Keratinocyte (primary cell): ENCODE data around the gene CPN2. TPM values are rescaled to one million over a fixed set of nuclear protein-coding genes. Genes with fewer than 3 reads are reported as not detected.

ENCODE experiments used
- DNase-seq: peaks from one replicate; pipeline ENCODE4 v3.0.0-alpha.2; 2011; ENCODE audit warnings: low read depth, missing footprints, low spot score
- FAIRE-seq: peaks from 2 replicates; lab custom pipeline; 2011; peaks lifted over from hg19 to GRCh38; lab: Jason Lieb, UNC
- H2AFZ ChIP-seq: 2 replicates; pipeline ENCODE4 v1.6.0; 2012; ENCODE audit warnings: low read length, control low read depth, inconsistent platforms; ENCODE audit not compliant: control insufficient read depth
- H3K27ac ChIP-seq: 2 replicates; pipeline ENCODE4 v1.5.1; 2011; ENCODE audit warnings: low read length; ENCODE audit not compliant: control insufficient read depth, insufficient read depth
- H3K27me3 ChIP-seq: 3 replicates; pipeline ENCODE4 v1.6.0; 2011; ENCODE audit warnings: low read length; ENCODE audit not compliant: control insufficient read depth, insufficient read depth; ENCODE audit errors: extremely low read depth
- H3K36me3 ChIP-seq, 2 experiments: 2 replicates in 1 of 2; 3 replicates in 1 of 2; pipeline ENCODE4 v1.5.1; 2011; ENCODE audit warnings: low read length in 2 of 2, mild to moderate bottlenecking in 1 of 2; ENCODE audit not compliant: control insufficient read depth in 2 of 2, insufficient read depth in 2 of 2; ENCODE audit errors: extremely low read depth in 1 of 2
- H3K4me1 ChIP-seq: 3 replicates; pipeline ENCODE4 v1.5.1; 2011; ENCODE audit warnings: low read length; ENCODE audit not compliant: control insufficient read depth, insufficient read depth; ENCODE audit errors: extremely low read depth
- H3K4me2 ChIP-seq: 3 replicates; pipeline ENCODE4 v1.6.0; 2011; ENCODE audit warnings: low read depth, low read length; ENCODE audit not compliant: control insufficient read depth, insufficient read depth; ENCODE audit errors: extremely low read depth
- H3K4me3 ChIP-seq, 3 experiments: fragments of 200-600 bp in 1 of 3; sonication (generic) in 1 of 3; 2 replicates in 2 of 3; 3 replicates in 1 of 3; pipeline ENCODE4 v1.5.1; 2011 to 2016; ENCODE audit warnings: low read length in 3 of 3, mild to moderate bottlenecking in 3 of 3, control low read depth in 2 of 3, inconsistent platforms in 1 of 3, low read depth in 1 of 3, mixed read lengths in 1 of 3, mixed run types in 1 of 3, moderate library complexity in 1 of 3; ENCODE audit not compliant: control insufficient read depth in 2 of 3, insufficient read depth in 2 of 3; ENCODE audit errors: extremely low read depth in 1 of 3
- H3K79me2 ChIP-seq: 2 replicates; pipeline ENCODE4 v1.6.0; 2012; ENCODE audit warnings: low read length; ENCODE audit not compliant: control insufficient read depth, insufficient read depth
- H3K9ac ChIP-seq: 3 replicates; pipeline ENCODE4 v1.6.0; 2011; ENCODE audit warnings: low read length; ENCODE audit not compliant: control insufficient read depth, insufficient read depth; ENCODE audit errors: extremely low read depth
- H3K9me1 ChIP-seq: 3 replicates; pipeline ENCODE4 v1.6.0; 2011; ENCODE audit warnings: low read length; ENCODE audit not compliant: control insufficient read depth, insufficient read depth; ENCODE audit errors: extremely low read depth
- H3K9me3 ChIP-seq: 2 replicates; pipeline ENCODE4 v1.5.1; 2012; ENCODE audit warnings: low read depth, low read length; ENCODE audit not compliant: control insufficient read depth
- H4K20me1 ChIP-seq: 3 replicates; pipeline ENCODE4 v1.6.0; 2011; ENCODE audit warnings: low read length; ENCODE audit not compliant: control insufficient read depth, insufficient read depth; ENCODE audit errors: extremely low read depth
- EZH2 ChIP-seq: IDR thresholded peaks from one replicate; pipeline ENCODE4 v1.6.1; 2012; ENCODE audit warnings: inconsistent platforms, mild to moderate bottlenecking, low read length, moderate library complexity
- dilution Hi-C: fragments of 300-500 bp; cut with MboI; formaldehyde crosslinking; loops from one replicate; pipeline ENCODE4 v1.7.0; 2020; ENCODE audit warnings: low sequenced_read_pairs; ENCODE audit not compliant: extremely low pct_ligation_motif_present
- polyA plus RNA-seq, 5 experiments: library from polyadenylated mRNA; depleted of rRNA in 3 of 5; stranded (reverse) in 3 of 5; stranded (forward) in 1 of 5; unstranded in 1 of 5; fragments of >200 nt; gene quantifications; 1 replicate in 1 of 5; 2 replicates in 3 of 5; 3 replicates in 1 of 5; pipeline versions ENCODE4 v1.2.1 to v1.2.3, GENCODE V29; 2011 to 2012; ENCODE audit warnings: missing spikeins in 2 of 5, low read depth in 1 of 5, low replicate concordance in 1 of 5
- TF ChIP-seq, protein P1 (sequence below), 3 experiments: IDR thresholded peaks in 1 of 3; conservative IDR thresholded peaks in 1 of 3; optimal IDR thresholded peaks in 1 of 3; 2 replicates in 2 of 3; 3 replicates in 1 of 3; pipeline versions ENCODE3 to v1.5.1; 2011; ENCODE audit warnings: low read length in 3 of 3, mild to moderate bottlenecking in 3 of 3, moderate library complexity in 2 of 3, control low read depth in 1 of 3, inconsistent platforms in 1 of 3; ENCODE audit not compliant: insufficient read depth in 2 of 3; ENCODE audit errors: extremely low read depth in 1 of 3

Gene CPN2
- polyA plus RNA-seq, 1 donor (not counting 4 experiments of a cell fraction or from before 2014, with no cell fraction given): not detected

DNA sequence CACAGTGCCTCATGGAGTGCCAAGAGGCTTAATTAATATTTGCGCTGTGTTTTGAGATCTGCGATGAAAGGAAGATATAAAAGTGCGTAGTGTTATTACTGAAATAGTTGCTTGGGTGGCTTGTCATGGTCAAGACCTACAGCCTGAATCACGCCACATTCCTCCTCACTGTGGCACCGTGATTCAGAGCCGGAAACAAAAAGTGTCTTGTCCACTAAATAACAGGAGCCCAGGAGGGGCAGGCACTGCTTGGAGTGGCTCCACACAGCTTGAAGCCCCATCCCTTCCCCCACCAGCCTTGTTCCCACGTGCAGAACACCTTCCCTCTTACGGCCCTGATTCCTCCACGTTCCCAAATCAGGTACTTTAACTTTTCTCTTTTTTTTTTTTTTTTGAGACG, 19.6 kb upstream of the CPN2 start:
- H3K4me3 ChIP-seq: no peak overlapping the region
- H3K9me1 ChIP-seq: no peaks in the 10 kb centered on the region
- H3K4me2 ChIP-seq: no peak overlapping the region
- H2AFZ ChIP-seq: no peak overlapping the region
- H3K9ac ChIP-seq: no peak overlapping the region
- no peaks in the 10 kb centered on the region for H4K20me1 ChIP-seq
- DNase-seq (no peak), FAIRE-seq (no peak)
- H3K27ac ChIP-seq: no peak overlapping the region
- no peaks in the 10 kb centered on the region for H3K36me3 ChIP-seq
- H3K4me1 ChIP-seq: no peaks in the 10 kb centered on the region
- dilution Hi-C loops: no loop called here
- TF ChIP-seq EZH2: no peak
- TF ChIP-seq, protein P1, sequence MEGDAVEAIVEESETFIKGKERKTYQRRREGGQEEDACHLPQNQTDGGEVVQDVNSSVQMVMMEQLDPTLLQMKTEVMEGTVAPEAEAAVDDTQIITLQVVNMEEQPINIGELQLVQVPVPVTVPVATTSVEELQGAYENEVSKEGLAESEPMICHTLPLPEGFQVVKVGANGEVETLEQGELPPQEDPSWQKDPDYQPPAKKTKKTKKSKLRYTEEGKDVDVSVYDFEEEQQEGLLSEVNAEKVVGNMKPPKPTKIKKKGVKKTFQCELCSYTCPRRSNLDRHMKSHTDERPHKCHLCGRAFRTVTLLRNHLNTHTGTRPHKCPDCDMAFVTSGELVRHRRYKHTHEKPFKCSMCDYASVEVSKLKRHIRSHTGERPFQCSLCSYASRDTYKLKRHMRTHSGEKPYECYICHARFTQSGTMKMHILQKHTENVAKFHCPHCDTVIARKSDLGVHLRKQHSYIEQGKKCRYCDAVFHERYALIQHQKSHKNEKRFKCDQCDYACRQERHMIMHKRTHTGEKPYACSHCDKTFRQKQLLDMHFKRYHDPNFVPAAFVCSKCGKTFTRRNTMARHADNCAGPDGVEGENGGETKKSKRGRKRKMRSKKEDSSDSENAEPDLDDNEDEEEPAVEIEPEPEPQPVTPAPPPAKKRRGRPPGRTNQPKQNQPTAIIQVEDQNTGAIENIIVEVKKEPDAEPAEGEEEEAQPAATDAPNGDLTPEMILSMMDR (optimal IDR thresholded peaks at IDR 0.05 in 1 of 3, IDR thresholded peaks at IDR 0.05 in 1 of 3, conservative IDR thresholded peaks at IDR 0.05 in 1 of 3; ENCODE audit: extremely low read depth in 1 of 3, insufficient read depth in 2 of 3, low read length in 3 of 3): no peak
- peaks cover 41% of the 10 kb centered on the region for H3K27me3 ChIP-seq
- H3K9me3 ChIP-seq: no peaks in the 10 kb centered on the region
- H3K79me2 ChIP-seq: no peaks in the 10 kb centered on the region

DNA sequence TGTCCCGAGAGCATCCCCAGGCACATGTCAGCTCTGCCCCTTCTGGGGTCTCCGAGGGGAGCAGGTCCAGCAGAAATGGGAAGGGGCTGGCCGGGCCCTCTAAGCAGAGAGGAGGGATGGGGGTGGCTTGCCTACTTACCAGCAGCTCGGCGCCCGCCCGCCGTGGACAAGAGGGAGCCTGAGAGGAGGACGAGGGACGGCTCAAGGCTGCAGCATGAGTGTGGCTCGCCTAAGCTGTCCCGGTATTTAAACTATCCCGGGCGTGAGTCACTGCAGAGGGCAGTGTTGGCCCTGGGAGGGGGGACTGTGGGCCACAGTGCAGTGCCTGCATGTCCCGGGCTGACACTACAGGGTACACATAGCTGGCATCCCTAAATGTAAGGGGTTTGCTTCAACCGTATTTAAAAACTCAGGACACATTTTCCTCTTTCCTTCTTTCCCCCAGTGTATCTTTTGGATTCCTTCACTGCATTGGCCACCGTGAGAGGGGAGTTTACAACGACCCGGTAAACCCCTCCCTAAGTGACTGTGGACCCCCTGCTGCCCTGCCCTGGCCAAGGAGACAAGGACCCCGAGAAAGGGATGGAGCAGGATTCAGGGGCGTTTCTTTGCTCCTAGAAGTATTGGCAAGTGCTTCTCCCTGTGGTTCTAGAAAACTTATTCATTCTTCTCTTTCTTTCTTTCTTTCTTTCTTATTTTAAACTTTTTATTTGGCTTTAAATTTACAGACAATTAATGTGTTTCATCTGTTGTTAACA, 18.6 kb upstream of the CPN2 start, which contains the start of gene LRRC15:
Gene LRRC15 (minus strand): TSS at position 222 of the 758 bp plus-strand sequence. CDS start 8,700 bp downstream, outside the sequence.
- Histone ChIP-seq H2AFZ (no peak within 1 kb of the TSS), H3K79me2 (no peaks in the 10 kb centered on the region), H3K9me1 (no peaks in the 10 kb centered on the region), H3K27me3 (peaks cover 41% of the 10 kb centered on the region), H3K4me1 (no peaks in the 10 kb centered on the region), H3K9me3 (no peaks in the 10 kb centered on the region), H3K4me3 (no peak within 1 kb of the TSS), H3K4me2 (no peak within 1 kb of the TSS), H4K20me1 (no peaks in the 10 kb centered on the region), H3K9ac (no peak within 1 kb of the TSS), H3K27ac (no peak within 1 kb of the TSS), H3K36me3 (no peaks in the 10 kb centered on the region)
- dilution Hi-C loops: no loop called here
- FAIRE-seq: no peak
- TF ChIP-seq, protein P1 (optimal IDR thresholded peaks at IDR 0.05 in 1 of 3, IDR thresholded peaks at IDR 0.05 in 1 of 3, conservative IDR thresholded peaks at IDR 0.05 in 1 of 3; ENCODE audit: extremely low read depth in 1 of 3, insufficient read depth in 2 of 3, low read length in 3 of 3): peak in 1 of 3 experiments; percentile 25
- TF ChIP-seq EZH2: peak; percentile 27
- DNase-seq: no peak
